Body of pancreas (tissue), 4 donors: ENCODE data around the gene ALDH9A1.
"Not testable (repeated sequence)": the region's sequence is repeated elsewhere in the genome, so short reads cannot be mapped to it uniquely, and the experiment has no call there.

Experiments used
- POLR2A ChIP-seq, 3 donors: fragments of 450-650 bp; IDR thresholded peaks; one replicate each; pipeline ENCODE4 v1.6.1; 2016; ENCODE audit warnings: antibody characterized with exemption in 3 of 3, mild to moderate bottlenecking in 2 of 3
- TF ChIP-seq, protein P1 (sequence below), 7 experiments: fragments of 450-650 bp in 4 of 7; fragments of 200-600 bp in 3 of 7; sonication (generic) in 3 of 7; IDR thresholded peaks; one replicate each; pipeline ENCODE4 v1.5.1; 2016 to 2019; ENCODE audit warnings: antibody characterized with exemption in 7 of 7

DNA sequence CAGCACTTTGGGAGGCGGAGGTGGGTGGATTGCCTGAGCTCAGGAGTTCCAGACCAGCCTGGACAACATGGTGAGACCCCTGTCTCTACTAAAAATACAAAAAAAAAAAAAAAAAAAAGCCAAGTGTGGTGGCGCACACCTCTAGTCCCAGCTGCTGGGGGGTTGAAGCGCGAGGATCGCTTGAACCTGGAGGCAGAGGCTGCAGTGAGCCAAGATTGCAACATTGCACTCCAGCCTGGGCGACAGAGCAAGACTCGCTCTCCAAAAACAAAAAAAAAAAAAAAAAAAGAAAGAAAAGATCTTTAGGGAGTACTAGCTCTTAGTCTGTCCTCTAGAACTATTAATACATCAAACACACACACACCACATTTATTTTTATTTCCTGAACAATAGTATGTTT lies 3.6 kb upstream of the ALDH9A1 start:
- TF ChIP-seq, protein P1, sequence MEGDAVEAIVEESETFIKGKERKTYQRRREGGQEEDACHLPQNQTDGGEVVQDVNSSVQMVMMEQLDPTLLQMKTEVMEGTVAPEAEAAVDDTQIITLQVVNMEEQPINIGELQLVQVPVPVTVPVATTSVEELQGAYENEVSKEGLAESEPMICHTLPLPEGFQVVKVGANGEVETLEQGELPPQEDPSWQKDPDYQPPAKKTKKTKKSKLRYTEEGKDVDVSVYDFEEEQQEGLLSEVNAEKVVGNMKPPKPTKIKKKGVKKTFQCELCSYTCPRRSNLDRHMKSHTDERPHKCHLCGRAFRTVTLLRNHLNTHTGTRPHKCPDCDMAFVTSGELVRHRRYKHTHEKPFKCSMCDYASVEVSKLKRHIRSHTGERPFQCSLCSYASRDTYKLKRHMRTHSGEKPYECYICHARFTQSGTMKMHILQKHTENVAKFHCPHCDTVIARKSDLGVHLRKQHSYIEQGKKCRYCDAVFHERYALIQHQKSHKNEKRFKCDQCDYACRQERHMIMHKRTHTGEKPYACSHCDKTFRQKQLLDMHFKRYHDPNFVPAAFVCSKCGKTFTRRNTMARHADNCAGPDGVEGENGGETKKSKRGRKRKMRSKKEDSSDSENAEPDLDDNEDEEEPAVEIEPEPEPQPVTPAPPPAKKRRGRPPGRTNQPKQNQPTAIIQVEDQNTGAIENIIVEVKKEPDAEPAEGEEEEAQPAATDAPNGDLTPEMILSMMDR (IDR thresholded peaks at IDR 0.05) = not testable (repeated sequence)
- TF ChIP-seq POLR2A (IDR thresholded peaks at IDR 0.05) = not testable (repeated sequence)
